ENCODE data around the gene RAB3IL1.
A peak's percentile ranks its signal among the peaks of the same experiment; 100 is the strongest.

RAB3IL1 gene

GRCh38 chr11:61918938-61919704 lies 1.8 kb upstream of the RAB3IL1 start:
- H3K4me3 ChIP-seq (IDR thresholded peaks at IDR 0.05; ENCODE audit: insufficient read depth, low read depth, low read length): no peak overlapping the region
- H3K27me3 ChIP-seq (ENCODE audit: insufficient read depth, low read depth): no peaks in the 10 kb centered on the region
- no peak overlapping the region for H3K9ac ChIP-seq
- no peak for TF ChIP-seq CTCF (conservative IDR thresholded peaks at IDR 0.05; ENCODE audit: low read depth, low read length)
- no peak overlapping the region for H3K4me2 ChIP-seq
- no peaks in the 10 kb centered on the region for H3K79me2 ChIP-seq (ENCODE audit: insufficient read depth, low read depth)
- H2AFZ ChIP-seq (ENCODE audit: low read depth): no peak overlapping the region
- H4K20me1 ChIP-seq (ENCODE audit: insufficient read depth): no peaks in the 10 kb centered on the region
- no peak overlapping the region for H3K27ac ChIP-seq
- H3K36me3 ChIP-seq (ENCODE audit: insufficient read depth): no peaks in the 10 kb centered on the region
- peaks cover 8% of the 10 kb centered on the region for H3K4me1 ChIP-seq (ENCODE audit: low read depth, poor library complexity, severe bottlenecking)

- H3K4me1 ChIP-seq (ENCODE audit: low read depth, poor library complexity, severe bottlenecking): peaks cover 8% of the 10 kb centered on the region
- no peak overlapping the region; the same call in 1 of the 2 replicates for H3K9ac ChIP-seq
- H2AFZ ChIP-seq (ENCODE audit: low read depth): peak overlapping the region; percentile 88; the same call in 1 of the 2 replicates
- H3K79me2 ChIP-seq (ENCODE audit: insufficient read depth, low read depth): no peaks in the 10 kb centered on the region
- H3K4me3 ChIP-seq (IDR thresholded peaks at IDR 0.05; ENCODE audit: insufficient read depth, low read depth, low read length): no peak overlapping the region
- H3K36me3 ChIP-seq (ENCODE audit: insufficient read depth): no peaks in the 10 kb centered on the region
- no peaks in the 10 kb centered on the region for H4K20me1 ChIP-seq (ENCODE audit: insufficient read depth)
- no peaks in the 10 kb centered on the region for H3K27me3 ChIP-seq (ENCODE audit: insufficient read depth, low read depth)
- H3K27ac ChIP-seq: no peak overlapping the region
- H3K4me2 ChIP-seq: peak overlapping the region; percentile 71
- no peak for TF ChIP-seq CTCF (conservative IDR thresholded peaks at IDR 0.05; ENCODE audit: low read depth, low read length)
Measured at GRCh38 chr11:61918251-61918937, 1.0 kb upstream of the RAB3IL1 start.

GRCh38 chr11:61916737-61917333 lies 531 bp downstream of the RAB3IL1 start:
- Histone ChIP-seq H3K4me2 (peak overlapping the region; percentile 51), H3K79me2 (ENCODE audit: insufficient read depth, low read depth) (no peaks in the 10 kb centered on the region), H3K9ac (peak overlapping the region; percentile 50; the same call in 1 of the 2 replicates), H3K27me3 (ENCODE audit: insufficient read depth, low read depth) (no peaks in the 10 kb centered on the region), H3K4me3 (IDR thresholded peaks at IDR 0.05; ENCODE audit: insufficient read depth, low read depth, low read length) (no peak overlapping the region), H3K36me3 (ENCODE audit: insufficient read depth) (no peaks in the 10 kb centered on the region), H4K20me1 (ENCODE audit: insufficient read depth) (no peaks in the 10 kb centered on the region), H3K4me1 (ENCODE audit: low read depth, poor library complexity, severe bottlenecking) (peaks cover 8% of the 10 kb centered on the region), H2AFZ (ENCODE audit: low read depth) (peak overlapping the region; percentile 88), H3K27ac (no peak overlapping the region)
- TF ChIP-seq CTCF (conservative IDR thresholded peaks at IDR 0.05; ENCODE audit: low read depth, low read length): no peak

GRCh38 chr11:61914471-61915171 lies 2.7 kb downstream of the RAB3IL1 start:
- Histone ChIP-seq H3K36me3 (ENCODE audit: insufficient read depth) (no peaks in the 10 kb centered on the region), H3K27ac (no peak overlapping the region), H2AFZ (ENCODE audit: low read depth) (no peak overlapping the region), H4K20me1 (ENCODE audit: insufficient read depth) (no peaks in the 10 kb centered on the region), H3K27me3 (ENCODE audit: insufficient read depth, low read depth) (no peaks in the 10 kb centered on the region), H3K4me3 (IDR thresholded peaks at IDR 0.05; ENCODE audit: insufficient read depth, low read depth, low read length) (no peak overlapping the region), H3K4me1 (ENCODE audit: low read depth, poor library complexity, severe bottlenecking) (peaks cover 21% of the 10 kb centered on the region), H3K9ac (no peak overlapping the region), H3K4me2 (no peak overlapping the region), H3K79me2 (ENCODE audit: insufficient read depth, low read depth) (no peaks in the 10 kb centered on the region)
- no peak for TF ChIP-seq CTCF (conservative IDR thresholded peaks at IDR 0.05; ENCODE audit: low read depth, low read length)

Data from KMS-11 (cell line).